Mucosa of stomach (tissue), 1 donor: ENCODE data around the gene TIGD6.

Experiments
- H3K27me3 ChIP-seq: one replicate; pipeline ENCODE4 v1.7.0; 2013; ENCODE audit warnings: mild to moderate bottlenecking, low read length; ENCODE audit not compliant: control insufficient read depth, insufficient read depth
- H3K36me3 ChIP-seq: one replicate; pipeline ENCODE4 v1.7.0; 2013; ENCODE audit warnings: low read length; ENCODE audit not compliant: control insufficient read depth, insufficient read depth
- H3K4me1 ChIP-seq: one replicate; pipeline ENCODE4 v1.7.0; 2013; ENCODE audit warnings: mild to moderate bottlenecking, low read length; ENCODE audit not compliant: control insufficient read depth, insufficient read depth
- H3K4me3 ChIP-seq: one replicate; pipeline ENCODE4 v1.7.0; 2013; ENCODE audit warnings: low read length
- H3K9ac ChIP-seq: one replicate; pipeline ENCODE4 v1.7.0; 2013; ENCODE audit warnings: mild to moderate bottlenecking, low read length, moderate library complexity
- H3K9me3 ChIP-seq: one replicate; pipeline ENCODE4 v1.7.0; 2013; ENCODE audit warnings: mild to moderate bottlenecking, low read length, moderate library complexity; ENCODE audit not compliant: control insufficient read depth
- donor health status: Pancreatic carcinoma.

TIGD6 gene

GRCh38 chr5:150000256-150000989 lies at the start of gene TIGD6, which contains the start of gene HMGXB3:
TSS of gene TIGD6 (minus strand) at chr5:150000654. CDS start at chr5:149996348, 4,306 bp downstream.
TSS of gene HMGXB3 (plus strand) at chr5:150000739. CDS start at chr5:150004853, 4,114 bp downstream.
- peak within 1 kb of the TSS; percentile 92 for H3K9ac ChIP-seq
- H3K27me3 ChIP-seq = no peaks in the 10 kb centered on the region
- H3K36me3 ChIP-seq = no peaks in the 10 kb centered on the region
- H3K4me3 ChIP-seq = peak within 1 kb of the TSS; percentile 70
- H3K4me1 ChIP-seq = peaks cover 23% of the 10 kb centered on the region
- H3K9me3 ChIP-seq = no peaks in the 10 kb centered on the region

- Histone ChIP-seq H3K4me1 (peaks cover 9% of the 10 kb centered on the region), H3K27me3 (no peaks in the 10 kb centered on the region), H3K4me3 (no peak overlapping the region), H3K9me3 (no peaks in the 10 kb centered on the region), H3K36me3 (peaks cover 41% of the 10 kb centered on the region), H3K9ac (no peak overlapping the region)
These were observed 45.6 kb upstream of the TIGD6 start for GRCh38 chr5:150046031-150046430.

GRCh38 chr5:150045549-150045948 lies 45.1 kb upstream of the TIGD6 start:
- Histone ChIP-seq H3K27me3 (no peaks in the 10 kb centered on the region), H3K4me3 (no peak overlapping the region), H3K9ac (no peak overlapping the region), H3K9me3 (no peaks in the 10 kb centered on the region), H3K4me1 (peaks cover 9% of the 10 kb centered on the region), H3K36me3 (peaks cover 43% of the 10 kb centered on the region)

- H3K27me3 ChIP-seq = no peaks in the 10 kb centered on the region
- H3K4me3 ChIP-seq = no peak overlapping the region
- H3K36me3 ChIP-seq = peaks cover 39% of the 10 kb centered on the region
- H3K4me1 ChIP-seq = peaks cover 9% of the 10 kb centered on the region
- H3K9ac ChIP-seq = no peak overlapping the region
- no peaks in the 10 kb centered on the region for H3K9me3 ChIP-seq
These were observed 44.3 kb upstream of the TIGD6 start for GRCh38 chr5:150044712-150045111.

GRCh38 chr5:150044329-150044681 lies 43.9 kb upstream of the TIGD6 start:
- no peaks in the 10 kb centered on the region for H3K27me3 ChIP-seq
- H3K36me3 ChIP-seq = peaks cover 35% of the 10 kb centered on the region
- H3K9ac ChIP-seq = no peak overlapping the region
- no peak overlapping the region for H3K4me3 ChIP-seq
- H3K4me1 ChIP-seq = peaks cover 9% of the 10 kb centered on the region
- no peaks in the 10 kb centered on the region for H3K9me3 ChIP-seq

- Histone ChIP-seq H3K9me3 (no peaks in the 10 kb centered on the region), H3K27me3 (no peaks in the 10 kb centered on the region), H3K4me1 (peaks cover 9% of the 10 kb centered on the region), H3K36me3 (peaks cover 34% of the 10 kb centered on the region), H3K9ac (no peak overlapping the region), H3K4me3 (no peak overlapping the region)
These were observed 43.3 kb upstream of the TIGD6 start for GRCh38 chr5:150043657-150044328.

- Histone ChIP-seq H3K27me3 (no peaks in the 10 kb centered on the region), H3K9ac (no peak overlapping the region), H3K4me3 (no peak overlapping the region), H3K9me3 (no peaks in the 10 kb centered on the region), H3K4me1 (peaks cover 9% of the 10 kb centered on the region), H3K36me3 (peaks cover 24% of the 10 kb centered on the region)
These were observed 42.0 kb upstream of the TIGD6 start for GRCh38 chr5:150042459-150042858.

GRCh38 chr5:150038547-150038946 lies 38.1 kb upstream of the TIGD6 start:
- Histone ChIP-seq H3K36me3 (peaks cover 25% of the 10 kb centered on the region), H3K27me3 (no peaks in the 10 kb centered on the region), H3K4me3 (no peak overlapping the region), H3K9ac (no peak overlapping the region), H3K4me1 (no peaks in the 10 kb centered on the region), H3K9me3 (no peaks in the 10 kb centered on the region)

- Histone ChIP-seq H3K4me3 (no peak overlapping the region), H3K4me1 (no peaks in the 10 kb centered on the region), H3K36me3 (peaks cover 21% of the 10 kb centered on the region), H3K9me3 (no peaks in the 10 kb centered on the region), H3K27me3 (no peaks in the 10 kb centered on the region), H3K9ac (no peak overlapping the region)
These were observed 36.1 kb upstream of the TIGD6 start for GRCh38 chr5:150036513-150036912.

- Histone ChIP-seq H3K9ac (no peak overlapping the region), H3K4me3 (no peak overlapping the region), H3K9me3 (no peaks in the 10 kb centered on the region), H3K4me1 (no peaks in the 10 kb centered on the region), H3K27me3 (no peaks in the 10 kb centered on the region), H3K36me3 (peaks cover 14% of the 10 kb centered on the region)
These were observed 34.9 kb upstream of the TIGD6 start for GRCh38 chr5:150035139-150035895.

GRCh38 chr5:150034662-150035061 lies 34.2 kb upstream of the TIGD6 start:
- H3K9me3 ChIP-seq = no peaks in the 10 kb centered on the region
- no peaks in the 10 kb centered on the region for H3K27me3 ChIP-seq
- no peak overlapping the region for H3K9ac ChIP-seq
- no peaks in the 10 kb centered on the region for H3K4me1 ChIP-seq
- no peak overlapping the region for H3K4me3 ChIP-seq
- peaks cover 14% of the 10 kb centered on the region for H3K36me3 ChIP-seq

- Histone ChIP-seq H3K36me3 (peaks cover 14% of the 10 kb centered on the region), H3K9me3 (no peaks in the 10 kb centered on the region), H3K4me3 (no peak overlapping the region), H3K4me1 (no peaks in the 10 kb centered on the region), H3K9ac (no peak overlapping the region), H3K27me3 (no peaks in the 10 kb centered on the region)
These were observed 32.9 kb upstream of the TIGD6 start for GRCh38 chr5:150033334-150033733.
